Activated T-helper 2 cell treated with anti-CD3 and anti-CD28 coated beads, Interferon-gamma antibody, Interleukin-2, Interleukin-4, amounts not matched to agents 10 μg/mL and 5 μg/mL and 100 μg/mL, durations not matched to agents 14 hours and 24 hours and 36 hours (primary cell): ENCODE measurements around the gene ICA1. TPM values are rescaled to one million over a fixed set of nuclear protein-coding genes. Genes with fewer than 3 reads are reported as not detected.
A peak's percentile ranks its signal among the peaks of the same experiment; 100 is the strongest.

Experiments used
- DNase-seq: peaks from one replicate; pipeline ENCODE4 v3.0.0; 2021; ENCODE audit warnings: low spot score
- H3K27ac Mint-ChIP-seq: one replicate; pipeline ENCODE4 v1.8.0; 2021; ENCODE audit warnings: mixed read lengths
- H3K27me3 Mint-ChIP-seq: one replicate; pipeline ENCODE4 v1.8.0; 2021; ENCODE audit warnings: low read depth, mixed read lengths
- H3K36me3 Mint-ChIP-seq: one replicate; pipeline ENCODE4 v1.8.0; 2021; ENCODE audit warnings: low read depth, mixed read lengths
- H3K4me1 Mint-ChIP-seq: one replicate; pipeline ENCODE4 v1.8.0; 2021; ENCODE audit warnings: low read depth, mixed read lengths
- H3K4me3 Mint-ChIP-seq: one replicate; pipeline ENCODE4 v1.8.0; 2021; ENCODE audit warnings: low read depth, mild to moderate bottlenecking, moderate library complexity, mixed read lengths
- H3K9me3 Mint-ChIP-seq: one replicate; pipeline ENCODE4 v1.8.0; 2021; ENCODE audit warnings: mixed read lengths
- intact Hi-C: fragments of 100-400 bp; cut with micrococcal nuclease; formaldehyde crosslinking; loops from one replicate; pipeline ENCODE4 v1.15.1; 2023
- total RNA-seq: library from RNA; stranded (reverse); gene quantifications from 2 replicates; pipeline ENCODE4 v1.2.3, GENCODE V29; 2022

The ICA1 gene
- total RNA-seq, 1 donor from 2014 or later, result 4.8 TPM

- Mint-ChIP-seq H3K4me1 (peaks cover 16% of the 10 kb centered on the region), H3K9me3 (no peaks in the 10 kb centered on the region), H3K27ac (no peak overlapping the region), H3K27me3 (peaks cover 2% of the 10 kb centered on the region), H3K36me3 (no peaks in the 10 kb centered on the region), H3K4me3 (no peak overlapping the region)
- DNase-seq, result no peak
- intact Hi-C loops, result no loop called here
Observed at GRCh38 chr7:8141070-8141469, 120.9 kb downstream of the ICA1 start.

DNA sequence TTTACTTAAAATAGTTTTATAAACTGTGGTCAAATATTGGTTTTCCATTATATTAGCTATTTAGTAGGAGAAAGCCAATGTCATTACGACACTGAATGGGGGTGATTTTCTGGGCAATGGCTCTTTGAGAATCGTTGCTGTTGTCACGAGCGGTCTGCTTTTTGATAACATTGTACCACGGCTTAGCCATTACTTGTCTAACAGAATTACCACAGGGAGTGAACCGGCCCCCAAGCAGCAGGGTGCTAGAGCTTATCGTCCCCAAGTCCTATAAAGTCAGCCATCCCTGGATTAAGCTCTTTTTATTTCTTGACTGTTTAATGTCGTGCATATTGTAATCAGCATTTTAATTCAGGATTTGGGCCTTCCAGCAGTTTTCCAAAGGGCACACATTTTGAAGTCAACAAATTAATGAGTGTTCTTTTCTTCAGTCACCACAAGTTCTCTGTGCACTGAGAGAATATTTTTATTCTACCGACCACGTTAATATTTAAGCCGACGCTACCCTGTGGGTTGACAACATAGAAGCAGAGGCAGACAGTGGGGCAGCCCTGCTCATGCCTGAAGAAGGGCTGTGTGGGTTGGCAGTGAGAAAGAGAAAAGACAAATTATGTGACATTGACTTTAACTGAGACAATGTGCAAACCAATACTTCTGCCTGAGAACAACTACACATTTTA, 125.8 kb downstream of the ICA1 start:
- Mint-ChIP-seq H3K27ac (no peak overlapping the region), H3K27me3 (no peaks in the 10 kb centered on the region), H3K4me3 (no peak overlapping the region), H3K36me3 (no peaks in the 10 kb centered on the region), H3K9me3 (no peaks in the 10 kb centered on the region), H3K4me1 (peaks cover 44% of the 10 kb centered on the region)
- intact Hi-C loops, result no loop called here
- no peak for DNase-seq

GRCh38 chr7:8135417-8135816, 126.5 kb downstream of the ICA1 start:
- DNase-seq, result no peak
- intact Hi-C loops, result loop anchor here (2.0 kb wide), 2 partner anchors 363 to 495 kb away; partner anchors contain the start of gene UMAD1
- H3K36me3 Mint-ChIP-seq, result no peaks in the 10 kb centered on the region
- H3K27me3 Mint-ChIP-seq, result no peaks in the 10 kb centered on the region
- no peak overlapping the region for H3K4me3 Mint-ChIP-seq
- H3K9me3 Mint-ChIP-seq, result no peaks in the 10 kb centered on the region
- peaks cover 52% of the 10 kb centered on the region for H3K4me1 Mint-ChIP-seq
- peak overlapping the region; percentile 28 for H3K27ac Mint-ChIP-seq

GRCh38 chr7:8134089-8134733, 127.8 kb downstream of the ICA1 start:
- DNase-seq, result peak; percentile 30
- Mint-ChIP-seq H3K4me1 (peaks cover 61% of the 10 kb centered on the region), H3K4me3 (peak overlapping the region; percentile 1), H3K9me3 (no peaks in the 10 kb centered on the region), H3K36me3 (no peaks in the 10 kb centered on the region), H3K27me3 (no peaks in the 10 kb centered on the region), H3K27ac (peak overlapping the region; percentile 87)
- intact Hi-C loops, result loop anchor here (1.0 to 5.0 kb wide), 9 partner anchors 8 to 877 kb away; partner anchors contain the start of genes GLCCI1 and UMAD1

GRCh38 chr7:8133188-8133848, 128.6 kb downstream of the ICA1 start:
- DNase-seq, result no peak
- Mint-ChIP-seq H3K36me3 (no peaks in the 10 kb centered on the region), H3K4me1 (peaks cover 70% of the 10 kb centered on the region), H3K9me3 (no peaks in the 10 kb centered on the region), H3K4me3 (peak overlapping the region; percentile 22), H3K27ac (peak overlapping the region; percentile 87), H3K27me3 (no peaks in the 10 kb centered on the region)
- intact Hi-C loops, result loop anchor here (5.0 kb wide), 2 partner anchors 461 to 876 kb away; no protein-coding TSS in a partner anchor

DNA sequence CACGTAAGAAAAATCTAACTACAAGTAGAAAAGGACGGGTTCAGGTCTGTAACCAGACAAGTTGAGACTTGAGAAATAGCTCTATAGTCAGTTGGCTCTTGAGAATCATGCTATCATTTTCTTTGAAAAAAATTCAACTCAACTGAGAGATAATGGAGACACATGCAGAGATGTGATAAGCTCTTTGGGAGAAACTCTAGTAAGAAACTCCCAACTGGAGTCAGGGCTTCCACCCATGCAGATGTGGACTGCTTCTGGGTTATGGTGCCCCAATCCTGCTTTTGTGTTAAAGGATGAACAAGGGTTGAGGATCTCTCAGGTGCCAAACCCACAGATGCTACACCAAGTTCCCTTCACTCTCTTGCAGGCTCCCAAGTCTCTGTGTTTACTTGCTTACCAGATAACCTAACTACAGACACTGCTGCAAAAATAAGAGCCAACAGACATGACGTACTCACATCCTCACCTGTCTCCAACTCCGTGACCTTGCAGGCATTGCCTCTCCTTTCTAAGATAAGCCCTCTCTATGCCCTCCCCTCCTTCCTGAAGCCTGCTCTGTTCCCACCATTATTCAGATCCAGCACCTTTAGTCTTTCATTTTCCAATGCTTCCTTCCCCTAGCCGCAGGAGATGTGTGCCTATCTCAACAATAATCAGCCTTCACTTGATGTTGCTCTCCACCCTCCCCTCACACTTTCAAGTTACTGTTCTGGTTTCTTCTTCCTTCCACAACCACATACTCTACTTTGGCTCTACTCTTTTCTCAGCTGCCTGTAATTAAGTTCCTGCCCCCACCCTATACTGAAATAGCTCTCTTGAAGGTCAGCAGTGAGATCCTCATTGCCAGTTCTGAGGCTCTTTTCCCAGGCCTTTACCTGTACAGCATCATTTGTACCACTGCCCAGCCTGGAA, 130.0 kb downstream of the ICA1 start:
- peak overlapping the region; percentile 68 for H3K27ac Mint-ChIP-seq
- intact Hi-C loops, result loop anchor here (5.0 kb wide), 2 partner anchors 460 to 875 kb away; no protein-coding TSS in a partner anchor
- no peaks in the 10 kb centered on the region for H3K9me3 Mint-ChIP-seq
- H3K27me3 Mint-ChIP-seq, result no peaks in the 10 kb centered on the region
- peaks cover 6% of the 10 kb centered on the region for H3K36me3 Mint-ChIP-seq
- peak; percentile 39 for DNase-seq
- H3K4me3 Mint-ChIP-seq, result peak overlapping the region; percentile 26
- peaks cover 80% of the 10 kb centered on the region for H3K4me1 Mint-ChIP-seq

DNA sequence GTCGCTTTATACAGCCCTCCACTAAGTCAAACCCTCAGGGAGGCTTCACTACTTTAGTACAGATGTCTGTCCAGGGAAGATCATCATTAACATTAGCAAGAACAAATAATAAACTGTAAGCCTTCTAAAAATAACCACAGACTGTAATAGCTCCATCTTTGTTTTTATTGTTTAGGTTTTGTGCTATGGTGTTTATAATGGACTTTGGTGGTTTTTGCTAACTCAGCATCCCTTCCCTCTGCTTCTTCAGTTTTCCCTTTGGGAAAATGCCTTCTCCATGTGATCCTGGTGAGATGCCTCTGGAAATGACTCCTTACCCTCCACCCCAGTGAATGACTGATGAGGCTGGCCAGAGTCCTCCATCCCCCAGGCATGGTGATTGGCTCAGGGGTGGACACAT, 131.3 kb downstream of the ICA1 start:
- H3K27me3 Mint-ChIP-seq, result no peaks in the 10 kb centered on the region
- no peak overlapping the region for H3K4me3 Mint-ChIP-seq
- no peak overlapping the region for H3K27ac Mint-ChIP-seq
- H3K9me3 Mint-ChIP-seq, result no peaks in the 10 kb centered on the region
- peaks cover 6% of the 10 kb centered on the region for H3K36me3 Mint-ChIP-seq
- intact Hi-C loops, result loop anchor here (5.0 kb wide), 2 partner anchors 458 to 873 kb away; no protein-coding TSS in a partner anchor
- H3K4me1 Mint-ChIP-seq, result peaks cover 88% of the 10 kb centered on the region
- DNase-seq, result no peak

DNA sequence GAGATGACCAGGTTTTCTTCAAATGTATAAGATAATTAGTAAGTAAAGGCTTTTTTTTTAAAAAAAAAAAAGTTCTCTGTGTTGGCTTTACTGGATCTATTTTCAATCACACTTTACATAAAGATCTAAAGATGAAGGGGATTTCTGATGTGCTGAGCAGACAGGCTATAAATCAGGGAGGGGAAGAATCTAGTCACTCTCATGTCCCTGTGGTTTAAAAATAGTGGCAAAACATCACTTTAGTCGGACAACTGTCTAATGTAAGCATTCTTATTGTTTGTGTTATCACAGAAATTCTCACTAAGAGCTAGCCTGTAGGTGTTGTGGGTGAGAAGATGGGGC, 132.7 kb downstream of the ICA1 start:
- peak overlapping the region; percentile 73 for H3K27ac Mint-ChIP-seq
- H3K4me3 Mint-ChIP-seq, result no peak overlapping the region
- intact Hi-C loops, result loop anchor here (1.0 to 5.0 kb wide), 5 partner anchors 14 to 947 kb away; partner anchors contain the start of gene C1GALT1
- no peaks in the 10 kb centered on the region for H3K27me3 Mint-ChIP-seq
- no peak for DNase-seq
- no peaks in the 10 kb centered on the region for H3K9me3 Mint-ChIP-seq
- H3K4me1 Mint-ChIP-seq, result peaks cover 91% of the 10 kb centered on the region
- peaks cover 13% of the 10 kb centered on the region for H3K36me3 Mint-ChIP-seq

DNA sequence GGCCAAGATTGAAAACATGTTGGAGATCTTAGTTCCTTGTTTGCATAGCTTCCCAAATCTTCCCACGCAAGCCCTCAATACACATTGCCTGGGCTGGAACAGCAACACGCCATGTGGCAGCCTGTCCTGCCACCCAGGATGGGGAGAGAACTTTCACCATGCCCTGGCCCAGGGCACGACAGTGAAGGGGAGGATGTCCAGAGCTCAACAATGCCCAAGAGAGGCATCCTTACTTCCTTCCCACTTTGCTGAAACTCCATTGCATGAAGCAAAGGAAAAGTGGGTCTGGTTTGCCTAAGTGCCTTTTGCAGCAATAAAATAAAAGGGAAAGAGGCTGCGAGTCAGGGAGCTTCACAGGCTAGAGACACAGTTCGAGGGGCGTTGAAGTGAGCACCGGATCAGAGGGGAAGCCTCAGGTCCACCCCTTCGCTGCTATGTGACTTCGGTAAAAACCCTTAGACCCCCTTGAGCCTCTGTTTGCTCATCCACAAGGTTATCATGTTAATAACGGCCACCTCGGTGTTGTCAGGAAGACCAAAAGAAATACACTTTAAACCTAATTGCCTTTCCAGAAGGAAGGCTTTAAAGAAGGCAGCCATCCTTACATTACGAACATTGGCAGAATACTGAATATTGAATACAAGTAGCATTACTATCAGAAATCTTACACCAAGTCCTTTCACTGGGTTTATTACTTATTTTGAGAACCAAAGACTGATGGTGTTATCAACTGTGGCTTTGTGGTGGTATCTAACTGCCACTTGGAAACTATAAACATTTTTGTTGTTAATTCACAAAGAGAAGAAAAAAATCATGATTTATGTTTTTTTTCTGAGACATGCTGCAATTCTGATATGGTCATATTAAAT, 133.3 kb downstream of the ICA1 start:
- H3K4me1 Mint-ChIP-seq, result peaks cover 86% of the 10 kb centered on the region
- no peaks in the 10 kb centered on the region for H3K27me3 Mint-ChIP-seq
- no peaks in the 10 kb centered on the region for H3K9me3 Mint-ChIP-seq
- peaks cover 13% of the 10 kb centered on the region for H3K36me3 Mint-ChIP-seq
- intact Hi-C loops, result loop anchor here (1.0 to 5.0 kb wide), 5 partner anchors 14 to 946 kb away; partner anchors contain the start of gene C1GALT1
- peak overlapping the region; percentile 73 for H3K27ac Mint-ChIP-seq
- no peak overlapping the region for H3K4me3 Mint-ChIP-seq
- no peak for DNase-seq

DNA sequence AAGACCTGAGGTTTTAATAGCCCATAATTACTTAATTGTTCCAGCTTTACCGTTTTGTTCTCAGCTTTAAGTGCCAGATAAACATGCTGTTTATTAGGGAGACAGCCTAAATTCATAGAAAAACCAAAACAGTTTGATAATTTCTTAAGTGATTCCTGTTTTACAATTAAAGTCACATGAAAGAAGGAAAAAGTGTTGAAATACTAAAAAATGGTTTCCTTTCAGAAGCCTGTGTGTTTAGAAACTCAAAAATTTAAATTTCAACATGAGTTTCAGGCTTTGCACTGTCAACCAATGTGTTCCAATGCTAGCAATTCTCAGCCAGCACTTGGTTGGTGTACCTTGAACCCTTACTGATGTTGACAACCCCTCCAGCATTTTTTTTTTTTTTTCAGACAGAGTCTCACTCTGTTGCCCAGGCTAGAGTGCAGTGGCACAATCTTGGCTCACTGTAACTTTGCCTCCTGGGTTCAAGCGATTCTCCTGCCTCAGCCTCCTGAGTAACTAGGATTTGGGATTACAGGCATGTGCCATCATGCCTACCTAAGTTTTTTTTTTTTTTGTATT, 135.3 kb downstream of the ICA1 start:
- DNase-seq, result no peak
- H3K4me3 Mint-ChIP-seq, result peak overlapping the region; percentile 14
- intact Hi-C loops, result loop anchor here (1.0 to 5.0 kb wide), 10 partner anchors 8 to 944 kb away; partner anchors contain the start of genes C1GALT1, GLCCI1 and UMAD1

More for the DNA sequence above, 135.3 kb downstream of the ICA1 start:
- Mint-ChIP-seq H3K36me3 (peaks cover 13% of the 10 kb centered on the region), H3K27me3 (no peaks in the 10 kb centered on the region), H3K27ac (peak overlapping the region; percentile 98), H3K9me3 (no peaks in the 10 kb centered on the region), H3K4me1 (peaks cover 76% of the 10 kb centered on the region)
